Trophoblast cell (in vitro differentiated cells and primary cell): ENCODE data around the gene SF3B2.
A peak's percentile ranks its signal among the peaks of the same experiment; 100 is the strongest.
"Not testable (repeated sequence)": the region's sequence is repeated elsewhere in the genome, so short reads cannot be mapped to it uniquely, and the experiment has no call there.

Experiments
- DNase-seq, 2 donors: peaks; one replicate each; pipeline ENCODE4 v3.0.0-alpha.2; 2016
- H2AFZ ChIP-seq: 2 replicates; pipeline ENCODE4 v1.6.1; 2013; ENCODE audit warnings: low read length, moderate library complexity, mild to moderate bottlenecking; ENCODE audit not compliant: insufficient read depth, poor library complexity
- H2AK5ac ChIP-seq: 2 replicates; pipeline ENCODE4 v1.6.1; 2013; ENCODE audit warnings: mild to moderate bottlenecking, low read length
- H2BK120ac ChIP-seq: 2 replicates; pipeline ENCODE4 v1.6.1; 2013; ENCODE audit warnings: low read length, mild to moderate bottlenecking, moderate library complexity; ENCODE audit not compliant: insufficient read depth, poor library complexity
- H2BK12ac ChIP-seq: 2 replicates; pipeline ENCODE4 v1.6.1; 2013; ENCODE audit warnings: mild to moderate bottlenecking, low read length, moderate library complexity
- H2BK5ac ChIP-seq: 2 replicates; pipeline ENCODE4 v1.6.1; 2013; ENCODE audit warnings: low read length, low read depth, moderate library complexity, mild to moderate bottlenecking; ENCODE audit not compliant: poor library complexity
- H3K14ac ChIP-seq: 2 replicates; pipeline ENCODE4 v1.6.1; 2013; ENCODE audit warnings: mild to moderate bottlenecking, low read length
- H3K18ac ChIP-seq: 2 replicates; pipeline ENCODE4 v1.6.1; 2013; ENCODE audit warnings: mild to moderate bottlenecking, low read length
- H3K23ac ChIP-seq: 2 replicates; pipeline ENCODE4 v1.6.1; 2013; ENCODE audit warnings: low read length
- H3K27ac ChIP-seq: 2 replicates; pipeline ENCODE4 v1.5.1; 2013; ENCODE audit warnings: low read depth, mild to moderate bottlenecking, inconsistent platforms, low read length, moderate library complexity
- H3K27me3 ChIP-seq: 2 replicates; pipeline ENCODE4 v1.6.1; 2013; ENCODE audit warnings: inconsistent platforms, mild to moderate bottlenecking, low read length, moderate library complexity; ENCODE audit not compliant: insufficient read depth
- H3K36me3 ChIP-seq, 2 experiments: 1 replicate in 1 of 2; 2 replicates in 1 of 2; pipeline ENCODE4 v1.6.1; 2013; ENCODE audit warnings: low read length in 2 of 2, mild to moderate bottlenecking in 2 of 2, moderate library complexity in 1 of 2; ENCODE audit not compliant: insufficient read depth in 2 of 2, control insufficient read depth in 1 of 2
- H3K4ac ChIP-seq: 2 replicates; pipeline ENCODE4 v1.6.1; 2013; ENCODE audit warnings: low read depth, mild to moderate bottlenecking, low read length, moderate library complexity
- H3K4me1 ChIP-seq, 2 experiments: 1 replicate in 1 of 2; 2 replicates in 1 of 2; pipeline ENCODE4 v1.6.1; 2013; ENCODE audit warnings: low read length in 2 of 2, mild to moderate bottlenecking in 2 of 2, moderate library complexity in 1 of 2; ENCODE audit not compliant: insufficient read depth in 2 of 2, control insufficient read depth in 1 of 2
- H3K4me2 ChIP-seq: 2 replicates; pipeline ENCODE4 v1.6.1; 2013; ENCODE audit warnings: inconsistent platforms, mild to moderate bottlenecking, low read length, moderate library complexity
- H3K4me3 ChIP-seq: 2 replicates; pipeline ENCODE4 v1.5.1; 2013; ENCODE audit warnings: mild to moderate bottlenecking, low read depth, low read length, inconsistent platforms
- H3K79me1 ChIP-seq: one replicate; pipeline ENCODE4 v1.6.1; 2013; ENCODE audit warnings: low read length
- H3K79me2 ChIP-seq: 2 replicates; pipeline ENCODE4 v1.6.1; 2013; ENCODE audit warnings: low read length, mild to moderate bottlenecking; ENCODE audit not compliant: control insufficient read depth, insufficient read depth, poor library complexity
- H3K9ac ChIP-seq: 2 replicates; pipeline ENCODE4 v1.6.1; 2013; ENCODE audit warnings: mild to moderate bottlenecking, low read length
- H3K9me3 ChIP-seq: 2 replicates; pipeline ENCODE4 v1.6.1; 2013; ENCODE audit warnings: low read depth, mild to moderate bottlenecking, control low read depth, inconsistent platforms, low read length; ENCODE audit not compliant: insufficient read depth
- H4K12ac ChIP-seq: 2 replicates; pipeline ENCODE4 v1.6.1; 2013; ENCODE audit warnings: low read depth, mild to moderate bottlenecking, low read length, moderate library complexity
- H4K8ac ChIP-seq: 2 replicates; pipeline ENCODE4 v1.6.1; 2013; ENCODE audit warnings: low read depth, mild to moderate bottlenecking, low read length, moderate library complexity
- H4K91ac ChIP-seq: one replicate; pipeline ENCODE4 v1.6.1; 2013; ENCODE audit warnings: low read depth, mild to moderate bottlenecking, low read length, moderate library complexity
- WGBS: extraction: QIAGEN DNeasy Blood & Tissue Kit; methylation state at CpG from one replicate; pipeline ENCODE4 v1.1.7; 2013; ENCODE audit warnings: missing lambda C conversion rate; ENCODE audit not compliant: insufficient read length, insufficient coverage; ENCODE audit errors: extremely low coverage; 5-methylcytosine and 5-hydroxymethylcytosine counted together

The SF3B2 gene

DNA sequence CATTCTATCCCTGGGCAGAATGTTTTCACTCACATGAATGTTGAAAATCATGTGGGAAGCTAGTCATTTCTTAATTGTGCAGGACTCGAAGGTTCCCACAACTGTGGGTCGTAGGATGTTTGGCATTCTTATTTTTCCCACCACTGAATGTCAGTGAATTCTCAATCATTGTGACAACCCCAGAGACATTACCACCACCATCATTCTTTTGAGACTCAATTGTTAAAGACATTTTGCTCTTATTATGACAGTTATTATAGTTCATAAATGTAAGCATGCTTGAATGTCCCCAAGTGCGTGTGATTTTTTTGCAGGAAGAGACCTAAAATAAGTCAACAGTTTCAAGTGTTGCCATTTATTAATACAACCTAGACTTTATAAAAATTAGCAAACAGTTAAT, 36.9 kb downstream of the SF3B2 start:
- no CpG with 5 or more reads among the region's 3 CpGs for WGBS
- Histone ChIP-seq H3K18ac (no peak overlapping the region), H2BK5ac (no peak overlapping the region), H3K9me3 (no peaks in the 10 kb centered on the region), H3K4me2 (no peak overlapping the region), H3K36me3 (peaks cover 0 to 3% of the 10 kb centered on the region in 2 experiments), H3K27me3 (no peaks in the 10 kb centered on the region), H3K79me2 (no peaks in the 10 kb centered on the region), H2AK5ac (no peak overlapping the region), H4K91ac (no peak overlapping the region), H3K4me3 (no peak overlapping the region), H2BK12ac (no peak overlapping the region), H3K4me1 (no peaks in the 10 kb centered on the region), H3K14ac (no peak overlapping the region), H2AFZ (no peak overlapping the region), H4K8ac (no peak overlapping the region), H3K27ac (no peak overlapping the region), H3K23ac (no peak overlapping the region), H4K12ac (no peak overlapping the region), H3K9ac (no peak overlapping the region), H3K79me1 (no peaks in the 10 kb centered on the region), H3K4ac (no peak overlapping the region), H2BK120ac (no peak overlapping the region)
- peak in 1 of 2 donors; percentile 42 for DNase-seq

DNA sequence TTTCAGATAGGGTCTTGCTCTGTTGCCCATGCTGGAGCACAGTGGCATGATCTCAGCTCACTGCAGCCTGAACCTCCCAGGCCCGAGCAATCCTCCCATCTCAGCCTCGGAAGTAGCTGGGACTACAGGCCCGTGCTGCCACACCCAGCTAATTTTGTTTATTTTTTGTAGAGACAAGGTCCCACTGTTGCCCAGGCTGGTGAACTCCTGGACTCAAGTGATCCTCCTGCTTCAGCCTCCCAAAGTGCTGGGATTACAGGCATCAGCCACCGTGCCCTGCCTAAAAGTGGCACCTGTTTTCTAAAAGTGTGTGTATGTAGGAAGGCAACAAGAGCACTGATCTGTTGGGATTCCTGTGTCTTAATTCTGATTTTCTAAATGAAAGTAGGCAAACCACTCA, 38.1 kb downstream of the SF3B2 start:
- Histone ChIP-seq H4K12ac (no peak overlapping the region), H3K18ac (no peak overlapping the region), H3K79me2 (no peaks in the 10 kb centered on the region), H3K23ac (no peak overlapping the region), H2BK5ac (no peak overlapping the region), H3K79me1 (no peaks in the 10 kb centered on the region), H3K4me2 (no peak overlapping the region), H3K4me3 (no peak overlapping the region), H3K4ac (peak overlapping the region; percentile 79), H2AK5ac (no peak overlapping the region), H3K9ac (no peak overlapping the region), H4K8ac (no peak overlapping the region), H3K14ac (no peak overlapping the region), H3K9me3 (no peaks in the 10 kb centered on the region), H2BK120ac (no peak overlapping the region), H3K36me3 (peaks cover 0 to 3% of the 10 kb centered on the region in 2 experiments), H2BK12ac (no peak overlapping the region), H3K4me1 (no peaks in the 10 kb centered on the region), H3K27ac (no peak overlapping the region), H2AFZ (no peak overlapping the region), H4K91ac (no peak overlapping the region), H3K27me3 (no peaks in the 10 kb centered on the region)
- no peak for DNase-seq
- no CpG with 5 or more reads among the region's 4 CpGs for WGBS

DNA sequence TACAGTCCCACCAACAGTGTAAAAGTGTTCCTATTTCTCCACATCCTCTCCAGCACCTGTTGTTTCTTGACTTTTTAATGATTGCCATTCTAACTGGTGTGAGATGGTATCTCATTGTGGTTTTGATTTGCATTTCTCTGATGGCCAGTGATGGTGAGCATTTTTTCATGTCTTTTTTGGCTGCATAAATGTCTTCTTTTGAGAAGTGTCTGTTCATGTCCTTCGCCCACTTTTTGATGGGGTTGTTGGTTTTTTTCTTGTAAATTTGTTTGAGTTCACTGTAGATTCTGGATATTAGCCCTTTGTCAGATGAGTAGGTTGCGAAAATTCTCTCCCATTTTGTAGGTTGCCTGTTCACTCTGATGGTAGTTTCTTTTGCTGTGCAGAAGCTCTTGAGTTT, 40.0 kb downstream of the SF3B2 start:
- not testable (repeated sequence) for H2AK5ac ChIP-seq, H2BK120ac ChIP-seq
- WGBS = no CpG with 5 or more reads among the region's 2 CpGs

DNA sequence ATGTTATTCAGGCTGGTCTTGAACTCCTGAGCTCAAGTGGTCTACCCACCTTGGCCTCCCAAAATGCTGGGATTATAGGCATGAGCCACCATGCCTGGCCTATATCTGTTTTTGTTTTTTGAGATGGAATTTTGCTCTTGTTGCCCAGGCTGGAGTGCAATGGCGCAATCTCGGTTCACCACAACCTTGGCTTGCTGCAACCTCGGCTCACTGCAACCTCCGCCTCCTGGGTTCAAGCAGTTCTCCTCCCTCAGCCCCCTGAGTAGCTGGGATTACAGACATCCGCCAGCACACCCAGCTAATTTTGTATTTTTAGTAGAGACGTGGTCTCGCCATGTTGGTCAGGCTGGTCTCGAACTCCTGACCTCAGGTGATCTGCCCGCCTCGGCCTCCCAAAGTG, 47.6 kb downstream of the SF3B2 start:
- not testable (repeated sequence) for H3K27me3 ChIP-seq, H3K36me3 ChIP-seq, H2AK5ac ChIP-seq, H3K4me2 ChIP-seq, H3K4me1 ChIP-seq, H3K14ac ChIP-seq, H3K9ac ChIP-seq, H2BK12ac ChIP-seq, H3K79me2 ChIP-seq, H3K79me1 ChIP-seq, DNase-seq, H3K9me3 ChIP-seq, H4K8ac ChIP-seq, H3K27ac ChIP-seq, H3K23ac ChIP-seq, H2BK120ac ChIP-seq, H3K4ac ChIP-seq, H3K4me3 ChIP-seq, H4K91ac ChIP-seq, H3K18ac ChIP-seq, H2AFZ ChIP-seq, H2BK5ac ChIP-seq, H4K12ac ChIP-seq
- no CpG with 5 or more reads among the region's 10 CpGs for WGBS

More for the DNA sequence above, 40.0 kb downstream of the SF3B2 start:
- not testable (repeated sequence) for H3K4ac ChIP-seq, H4K8ac ChIP-seq, H2BK5ac ChIP-seq, H3K4me1 ChIP-seq, H3K4me2 ChIP-seq, H4K12ac ChIP-seq, H3K27me3 ChIP-seq, H3K36me3 ChIP-seq, H3K9me3 ChIP-seq, H3K14ac ChIP-seq, H3K79me1 ChIP-seq, H3K27ac ChIP-seq, H3K18ac ChIP-seq, H3K79me2 ChIP-seq, H2AFZ ChIP-seq, H2BK12ac ChIP-seq, H3K23ac ChIP-seq, DNase-seq, H3K4me3 ChIP-seq, H4K91ac ChIP-seq, H3K9ac ChIP-seq
